ENCODE data around the gene KLHL40.

KLHL40 gene

GRCh38 chr3:42700366-42701288 is 15.3 kb downstream of the KLHL40 start:
- ChIA-PET CTCF (no interaction called here), POLR2A (ENCODE audit: low non-redundant PET) (no interaction called here)
- no peak for DNase-seq (ENCODE audit: low spot score)
- no peak overlapping the region for H3K27ac ChIP-seq
- no peak for TF ChIP-seq CTCF (conservative IDR thresholded peaks at IDR 0.05; ENCODE audit: low read depth)

DNA sequence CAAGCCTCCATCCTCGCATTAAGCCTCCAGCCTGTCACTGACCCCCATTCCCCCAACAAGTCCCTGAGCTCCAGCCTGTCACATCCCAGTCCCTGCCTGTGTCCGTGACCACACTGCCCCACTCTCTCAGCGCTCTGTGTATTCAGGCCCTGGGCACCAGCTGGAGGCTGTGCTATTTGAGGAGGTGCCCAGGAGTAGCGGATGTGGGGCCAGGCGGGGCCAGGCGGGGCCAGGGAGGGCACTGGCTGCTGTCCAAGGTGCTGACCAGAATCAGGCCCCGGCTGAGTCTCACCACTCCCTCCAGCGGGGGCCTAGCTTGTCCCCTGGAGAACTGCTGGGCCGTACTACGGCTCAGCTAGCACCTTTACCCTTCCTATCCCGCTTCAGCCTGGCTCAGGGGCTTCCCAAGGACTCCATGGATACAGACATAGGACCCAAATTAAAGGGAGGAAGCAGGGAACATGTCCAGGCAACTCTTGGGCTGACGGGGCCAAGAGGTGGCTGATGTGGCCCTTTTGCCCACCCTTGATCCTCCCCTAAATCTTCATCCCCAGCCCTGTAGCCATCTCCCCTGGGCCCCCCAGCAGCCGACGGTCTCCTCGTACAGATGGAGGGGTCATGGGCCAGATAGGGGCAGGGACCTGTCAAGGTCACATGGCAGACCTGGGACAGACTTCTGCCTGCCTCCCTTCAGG is 16.2 kb downstream of the KLHL40 start:
- H3K27ac ChIP-seq: no peak overlapping the region
- DNase-seq (ENCODE audit: low spot score): peak; percentile 73
- ChIA-PET POLR2A (ENCODE audit: low non-redundant PET) (no interaction called here), CTCF (interaction anchor here (0.6 kb wide), 1 partner anchor 43 kb away, joined by 6 read pairs; no protein-coding TSS in a partner anchor)
- no peak for TF ChIP-seq CTCF (conservative IDR thresholded peaks at IDR 0.05; ENCODE audit: low read depth)

- ChIA-PET CTCF (no interaction called here), POLR2A (ENCODE audit: low non-redundant PET) (no interaction called here)
These were observed 17.0 kb downstream of the KLHL40 start, which contains the start of gene HHATL for GRCh38 chr3:42702066-42702951. Gene HHATL (minus strand): TSS chr3:42702798. CDS start chr3:42700826, 1,972 bp downstream.

GRCh38 chr3:42702982-42703694 is 17.8 kb downstream of the KLHL40 start:
- no peak for DNase-seq (ENCODE audit: low spot score)
- H3K27ac ChIP-seq: no peak overlapping the region
- CTCF ChIA-PET: no interaction called here
- POLR2A ChIA-PET (ENCODE audit: low non-redundant PET): no interaction called here
- no peak for TF ChIP-seq CTCF (conservative IDR thresholded peaks at IDR 0.05; ENCODE audit: low read depth)

More at GRCh38 chr3:42702066-42702951, 17.0 kb downstream of the KLHL40 start, which contains the start of gene HHATL:
- no peak for TF ChIP-seq CTCF (conservative IDR thresholded peaks at IDR 0.05; ENCODE audit: low read depth)
- H3K27ac ChIP-seq: no peak within 1 kb of the TSS
- DNase-seq (ENCODE audit: low spot score): no peak

DNA sequence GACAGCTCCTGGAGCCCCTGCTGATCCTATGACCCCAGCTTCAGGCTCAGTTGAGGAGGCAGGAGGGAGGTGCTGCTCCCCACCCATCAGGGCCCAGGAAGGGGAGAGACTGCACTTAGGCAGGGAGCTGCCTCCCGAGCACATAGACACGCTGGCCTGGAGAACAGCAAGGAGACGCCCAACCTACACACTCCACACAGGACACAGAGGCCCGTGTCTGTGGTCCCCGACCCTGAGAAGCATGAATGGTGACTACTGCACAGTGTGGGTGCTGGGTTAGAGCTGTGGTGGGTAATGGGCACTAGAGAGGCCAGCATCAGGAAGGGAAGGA is 18.3 kb downstream of the KLHL40 start:
- no peak for DNase-seq (ENCODE audit: low spot score)
- H3K27ac ChIP-seq: no peak overlapping the region
- POLR2A ChIA-PET (ENCODE audit: low non-redundant PET): no interaction called here
- CTCF ChIA-PET: no interaction called here
- TF ChIP-seq CTCF (conservative IDR thresholded peaks at IDR 0.05; ENCODE audit: low read depth): no peak
